Fibroblast of skin of left biceps (primary cell): ENCODE measurements around the gene DUSP12.
"Not testable (repeated sequence)": the region's sequence is repeated elsewhere in the genome, so short reads cannot be mapped to it uniquely, and the experiment has no call there.

Experiments
- DNase-seq, 2 experiments: peaks; one replicate each; pipeline ENCODE4 v3.0.0-alpha.2; 2013; ENCODE audit warnings: low read depth in 2 of 2

DUSP12 gene, protein sequence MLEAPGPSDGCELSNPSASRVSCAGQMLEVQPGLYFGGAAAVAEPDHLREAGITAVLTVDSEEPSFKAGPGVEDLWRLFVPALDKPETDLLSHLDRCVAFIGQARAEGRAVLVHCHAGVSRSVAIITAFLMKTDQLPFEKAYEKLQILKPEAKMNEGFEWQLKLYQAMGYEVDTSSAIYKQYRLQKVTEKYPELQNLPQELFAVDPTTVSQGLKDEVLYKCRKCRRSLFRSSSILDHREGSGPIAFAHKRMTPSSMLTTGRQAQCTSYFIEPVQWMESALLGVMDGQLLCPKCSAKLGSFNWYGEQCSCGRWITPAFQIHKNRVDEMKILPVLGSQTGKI

DNA sequence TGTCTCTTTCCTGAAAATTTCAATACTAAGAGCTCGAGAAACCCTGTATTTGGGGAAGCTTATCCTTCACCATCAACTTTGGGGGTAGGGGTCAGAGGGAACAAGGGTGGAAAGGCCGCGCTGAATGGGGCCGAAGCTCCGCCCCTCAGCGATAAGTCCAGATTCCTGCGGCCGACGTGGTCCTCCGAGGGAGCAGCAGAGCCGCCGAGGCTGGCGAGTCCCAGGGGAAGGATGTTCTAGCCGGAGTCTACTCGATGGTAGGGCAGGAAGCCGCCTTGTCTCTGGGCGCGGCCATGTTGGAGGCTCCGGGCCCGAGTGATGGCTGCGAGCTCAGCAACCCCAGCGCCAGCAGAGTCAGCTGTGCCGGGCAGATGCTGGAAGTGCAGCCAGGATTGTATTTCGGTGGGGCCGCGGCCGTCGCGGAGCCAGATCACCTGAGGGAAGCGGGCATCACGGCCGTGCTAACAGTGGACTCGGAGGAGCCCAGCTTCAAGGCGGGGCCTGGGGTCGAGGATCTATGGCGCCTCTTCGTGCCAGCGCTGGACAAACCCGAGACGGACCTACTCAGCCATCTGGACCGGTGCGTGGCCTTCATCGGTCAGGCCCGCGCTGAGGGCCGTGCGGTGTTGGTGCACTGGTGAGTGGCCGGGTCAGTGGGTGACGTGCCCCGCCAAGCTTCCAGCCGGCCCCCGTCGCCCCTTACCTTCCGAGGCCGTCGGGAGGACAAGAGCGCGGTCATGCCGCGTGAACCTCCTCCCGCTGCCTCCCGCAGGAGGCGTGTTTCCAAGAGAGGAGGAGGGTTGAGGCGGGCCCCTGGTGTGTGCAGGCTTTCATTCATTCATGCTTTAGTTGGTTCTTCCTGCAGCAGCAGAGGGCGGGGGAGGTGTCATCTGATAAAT lies at the start of gene DUSP12:
TSS of gene DUSP12 (plus strand) at position 278 of the 899 bp plus-strand sequence. CDS start at position 294, 16 bp downstream.
- peak; percentile 86 to 87 for DNase-seq

DNA sequence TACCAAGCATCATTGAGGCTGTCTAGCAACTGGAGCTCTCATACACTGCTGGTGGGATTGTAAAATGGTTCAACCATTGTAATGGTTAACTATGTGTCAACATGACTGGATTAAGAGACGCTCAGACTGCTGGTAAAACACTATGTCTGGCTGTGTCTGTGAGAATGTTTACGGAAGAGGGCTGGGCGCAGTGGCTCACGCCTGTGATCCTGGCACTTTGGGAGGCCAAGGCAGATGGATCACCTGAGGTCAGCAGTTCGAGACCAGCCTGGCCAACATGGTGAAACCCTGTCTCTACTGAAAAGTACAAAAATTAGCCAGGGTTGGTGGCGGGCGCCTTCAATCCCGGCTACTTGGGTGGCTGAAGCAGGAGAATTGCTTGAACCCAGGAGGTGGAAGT lies 47.3 kb upstream of the DUSP12 start:
- no peak for DNase-seq

DNA sequence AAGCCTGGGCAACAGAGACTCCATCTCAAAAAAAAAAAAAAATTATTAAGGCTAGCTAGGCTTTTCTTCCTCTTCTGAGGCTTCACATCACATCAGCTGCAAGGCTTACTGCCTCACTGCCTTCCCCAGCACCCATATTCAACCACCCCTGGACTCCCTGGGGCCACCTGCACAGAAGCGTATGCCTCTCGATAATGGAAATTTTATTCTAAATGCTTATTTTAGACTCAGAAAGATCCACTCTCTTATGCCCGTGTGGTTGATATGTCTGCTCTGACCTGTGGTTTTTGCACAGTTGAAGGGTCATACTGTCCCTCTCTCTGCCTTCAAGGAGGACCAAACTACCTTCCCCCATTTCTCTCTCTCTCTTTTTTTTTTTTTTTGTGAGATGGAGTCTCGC lies 44.0 kb upstream of the DUSP12 start:
- DNase-seq: no peak

DNA sequence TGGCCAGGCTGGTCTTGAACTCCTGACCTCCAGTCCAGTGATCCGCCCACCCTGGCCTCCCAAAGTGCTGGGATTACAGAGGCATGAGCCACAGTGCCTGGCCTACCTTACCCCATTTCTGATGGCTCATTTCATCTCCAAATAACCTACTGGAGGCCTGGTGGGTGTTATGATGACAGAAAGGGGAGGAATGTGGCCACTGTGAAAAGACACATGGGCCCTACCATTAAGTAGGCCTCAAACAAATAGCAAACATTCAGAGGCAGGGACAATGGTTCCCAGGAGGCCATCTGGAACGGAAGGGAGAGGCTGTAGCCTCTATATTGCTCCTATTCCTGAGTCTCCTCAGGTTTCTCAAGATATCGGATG lies 43.5 kb upstream of the DUSP12 start:
- peak in 1 of 2 experiments; percentile 33 for DNase-seq

DNA sequence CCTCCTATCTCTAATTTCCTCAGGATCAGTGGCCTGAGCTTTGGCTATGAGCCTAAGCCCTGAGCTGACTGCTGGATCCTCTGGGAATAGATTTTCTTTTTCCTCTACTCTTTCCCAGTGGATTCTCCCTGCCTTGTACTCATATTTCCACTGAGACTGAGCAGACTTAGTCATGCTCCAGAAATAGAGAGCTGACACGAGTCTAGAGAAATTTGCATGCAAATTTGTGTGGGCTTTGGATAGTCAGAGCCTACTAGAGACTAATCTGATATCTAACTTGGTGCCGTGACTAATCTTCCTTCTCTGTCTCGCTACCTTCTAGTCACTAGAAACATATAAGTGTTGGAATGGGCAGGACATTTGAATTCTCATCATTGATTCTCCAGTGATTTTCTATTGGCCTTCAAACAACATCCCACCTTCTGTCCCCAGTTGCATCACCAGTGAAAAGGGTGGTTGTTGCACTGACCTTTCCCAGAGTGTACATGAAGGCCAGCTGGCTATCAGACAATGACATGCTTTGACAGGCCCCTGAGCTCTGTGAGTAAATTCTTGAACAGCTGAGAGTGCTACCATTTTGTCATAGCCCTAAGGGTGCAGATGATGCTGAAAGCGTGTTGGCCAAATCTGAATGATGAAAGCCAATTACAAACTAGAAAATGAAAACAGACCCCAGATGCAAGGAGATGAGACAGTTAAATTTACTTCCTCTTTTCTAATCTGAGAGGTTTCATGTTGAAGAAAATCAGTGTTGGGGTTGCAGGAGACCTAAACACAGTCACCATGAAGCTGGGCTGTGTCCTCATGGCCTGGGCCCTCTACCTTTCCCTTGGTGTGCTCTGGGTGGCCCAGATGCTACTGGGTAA lies 42.9 kb upstream of the DUSP12 start, which contains the start of gene FCRLA:
TSS of gene FCRLA (plus strand) at position 748 of the 866 bp plus-strand sequence. CDS start at position 784, 36 bp downstream.
- peak; percentile 88 to 89 for DNase-seq

DNA sequence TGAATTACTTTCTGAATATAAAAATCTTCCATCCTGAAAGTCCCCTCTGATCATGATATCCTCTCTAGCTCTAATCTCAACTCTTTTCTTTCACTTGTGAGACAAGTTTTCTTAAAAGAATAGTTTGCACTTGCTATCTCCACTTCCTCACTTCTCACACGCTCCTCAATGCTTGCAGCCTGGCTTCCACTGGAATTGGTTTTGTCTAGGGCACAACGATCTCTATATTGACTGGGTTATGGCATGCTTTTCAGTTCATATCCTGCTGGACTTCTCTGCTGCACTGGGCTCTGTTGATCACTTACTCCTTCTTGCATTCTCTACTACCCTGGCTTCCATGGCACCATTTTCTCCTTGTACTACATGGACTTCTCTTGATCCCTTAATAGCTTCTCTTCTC lies 42.1 kb upstream of the DUSP12 start:
- DNase-seq: no peak

DNA sequence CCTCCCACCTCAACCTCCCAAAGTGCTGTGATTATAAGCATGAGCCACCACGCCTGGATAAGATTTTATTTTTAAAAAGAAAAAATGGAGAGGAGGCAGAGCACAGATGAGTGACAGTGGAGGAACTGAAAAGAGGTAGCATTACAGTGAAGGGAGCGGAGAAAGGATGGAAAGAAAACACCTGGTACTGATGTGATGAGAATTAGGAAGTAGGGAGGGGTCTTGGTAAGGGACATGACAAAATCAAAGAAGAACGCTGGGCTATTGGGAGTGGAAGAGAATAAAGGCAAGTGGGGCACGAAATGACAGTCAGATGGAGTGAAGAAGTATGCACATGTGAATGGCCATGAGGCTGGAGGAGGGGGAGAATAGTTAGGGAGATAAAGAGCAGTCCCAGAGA lies 40.2 kb upstream of the DUSP12 start:
- no peak for DNase-seq

DNA sequence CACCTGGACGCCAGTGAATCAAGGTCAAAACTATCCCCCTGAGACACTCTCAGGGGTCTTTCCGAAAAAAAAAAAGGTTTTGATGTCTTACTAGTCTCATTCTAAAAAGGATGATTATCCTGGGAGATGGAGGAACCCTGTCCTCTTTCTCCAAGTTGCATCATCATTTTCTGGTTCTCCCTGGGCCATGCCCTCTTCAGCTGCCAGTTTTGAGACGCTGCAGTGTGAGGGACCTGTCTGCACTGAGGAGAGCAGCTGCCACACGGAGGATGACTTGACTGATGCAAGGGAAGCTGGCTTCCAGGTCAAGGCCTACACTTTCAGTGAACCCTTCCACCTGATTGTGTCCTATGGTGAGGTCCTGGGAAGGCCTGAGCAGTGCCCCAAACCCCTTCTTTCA lies 39.0 kb upstream of the DUSP12 start:
- DNase-seq: no peak

DNA sequence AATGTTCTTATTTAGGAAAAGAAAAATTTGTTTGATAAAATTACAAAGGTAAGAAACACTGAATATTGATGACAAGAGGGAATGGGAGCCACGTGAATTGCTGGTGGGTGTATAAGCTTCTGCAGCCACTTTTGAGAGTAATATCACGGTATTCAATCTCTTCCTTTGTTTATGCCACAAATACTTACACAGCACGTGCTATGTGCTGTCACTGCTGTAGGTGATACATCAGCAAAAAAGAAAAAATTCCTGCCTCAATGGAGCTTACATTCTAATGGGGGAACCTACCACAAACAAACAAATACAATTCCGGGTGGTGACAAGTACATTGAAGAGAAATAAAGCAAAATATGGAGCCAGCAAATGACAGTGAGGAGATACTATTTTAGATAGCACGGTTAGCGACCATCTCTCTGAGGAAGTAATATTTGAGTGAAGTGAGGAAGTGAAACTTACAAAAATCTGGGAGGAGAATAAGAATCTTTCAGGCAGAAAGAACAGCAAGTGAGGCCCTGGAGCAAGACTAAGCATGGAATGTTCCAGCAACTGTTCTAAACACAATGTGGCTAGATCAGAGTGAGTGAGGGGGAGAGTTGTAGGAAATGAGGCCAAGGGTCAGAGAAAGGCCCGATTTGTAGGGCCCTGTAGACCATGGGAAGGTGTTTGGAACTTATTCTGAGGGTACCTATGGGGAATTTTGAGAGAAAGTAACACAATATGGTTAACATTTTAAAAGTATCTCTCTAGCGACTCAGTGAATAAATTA lies 30.8 kb upstream of the DUSP12 start:
- DNase-seq: no peak

DNA sequence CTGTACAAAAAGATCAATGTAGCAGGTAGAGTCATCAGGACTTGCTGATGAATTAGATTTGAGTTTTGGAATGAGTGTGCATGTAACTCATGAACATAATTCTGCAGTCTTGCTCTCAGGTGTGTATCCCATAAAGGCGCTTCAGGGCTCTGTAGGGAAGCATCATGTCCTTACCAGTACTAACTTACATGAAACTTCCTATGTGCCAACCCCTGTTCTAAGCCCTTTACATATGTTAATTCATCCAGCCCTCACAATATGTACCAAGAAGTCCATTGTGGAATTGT lies 30.3 kb upstream of the DUSP12 start:
- DNase-seq: no peak

DNA sequence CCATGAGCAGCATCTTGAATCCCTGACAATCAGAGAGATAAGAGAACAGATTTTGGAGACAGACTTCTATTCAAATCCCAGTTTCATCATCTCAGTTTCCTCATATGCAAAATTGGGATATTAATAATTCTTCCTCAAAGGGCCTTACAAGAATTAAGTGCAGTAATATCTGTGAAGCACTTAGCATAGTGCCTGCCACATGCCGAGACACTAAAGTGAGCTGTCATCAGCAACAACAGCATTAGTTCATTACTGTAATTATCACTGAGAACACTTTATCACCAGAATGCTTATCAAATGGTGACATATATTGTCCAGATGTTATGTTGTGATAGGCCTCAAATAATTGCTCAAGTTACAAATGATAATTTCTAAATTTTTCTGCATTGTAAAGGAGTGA lies 29.2 kb upstream of the DUSP12 start:
- no peak for DNase-seq

DNA sequence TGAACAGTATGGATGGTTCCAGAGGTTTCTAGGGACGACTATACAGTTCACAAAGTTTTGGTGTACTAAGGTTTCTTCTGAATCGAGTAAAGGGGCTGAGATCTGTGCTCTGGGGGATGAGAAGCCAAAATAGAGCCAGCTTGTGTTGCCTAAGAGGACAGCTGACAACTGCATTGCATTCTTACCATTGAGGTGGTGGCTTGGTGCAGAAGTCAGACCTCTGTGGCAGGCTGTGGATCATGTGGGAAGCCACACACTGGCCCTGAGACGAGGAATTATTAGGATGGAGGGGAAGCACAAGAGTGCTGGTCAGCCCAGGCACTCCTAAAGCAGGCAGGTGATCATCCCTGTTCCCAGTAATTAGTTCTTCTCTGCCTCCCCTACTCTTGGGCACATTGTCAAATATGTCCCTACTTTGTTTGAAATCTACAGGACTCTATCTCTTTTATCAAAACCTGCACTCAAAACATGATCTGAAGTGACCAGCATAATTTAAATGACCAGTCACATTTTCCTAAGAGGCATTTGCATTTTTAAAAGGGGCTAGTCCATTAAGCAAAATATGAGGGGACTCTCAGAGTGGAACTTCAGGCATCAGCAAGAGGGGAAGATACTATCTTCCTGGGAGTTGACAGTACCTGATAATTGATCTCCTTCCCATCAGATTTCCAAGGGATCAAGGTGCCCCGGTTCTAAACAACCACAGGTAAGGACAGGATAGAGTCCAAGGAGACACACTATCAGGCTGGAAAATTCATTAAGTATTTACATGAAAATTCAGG lies 28.4 kb upstream of the DUSP12 start, which contains the start of gene FCRLB:
TSS of gene FCRLB (plus strand) at position 589 of the 782 bp plus-strand sequence. CDS start 1,129 bp downstream, outside the sequence.
- no peak for DNase-seq

DNA sequence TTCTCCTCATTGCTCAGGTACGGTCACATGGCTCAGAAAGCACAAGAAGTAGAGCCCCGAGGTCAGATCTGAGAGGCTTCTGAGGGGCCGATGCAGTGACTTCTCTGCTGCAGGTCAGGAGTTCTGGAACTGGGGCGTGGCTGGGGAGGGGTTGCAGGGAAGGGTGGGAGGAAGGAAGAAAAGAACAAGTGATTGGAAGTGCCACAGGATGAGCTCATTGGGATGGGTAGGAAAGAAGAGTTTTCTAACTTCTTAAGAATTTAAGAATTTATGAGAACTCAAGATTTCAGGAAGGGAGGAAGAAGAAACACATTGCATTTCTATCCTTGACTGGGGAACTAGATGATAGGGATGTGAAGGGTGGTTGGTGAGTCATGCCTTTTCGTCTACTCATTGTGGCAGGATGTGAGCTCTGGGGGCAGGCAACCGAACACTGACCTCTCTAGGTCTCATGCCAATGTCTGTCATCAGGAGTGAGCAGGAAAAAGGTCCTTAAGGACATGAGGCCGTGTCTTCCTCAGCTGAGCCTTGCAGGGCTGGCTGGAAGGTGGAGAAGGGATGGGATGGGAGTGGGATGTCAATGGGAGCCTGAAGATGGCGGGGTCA lies 27.7 kb upstream of the DUSP12 start:
- DNase-seq: no peak

DNA sequence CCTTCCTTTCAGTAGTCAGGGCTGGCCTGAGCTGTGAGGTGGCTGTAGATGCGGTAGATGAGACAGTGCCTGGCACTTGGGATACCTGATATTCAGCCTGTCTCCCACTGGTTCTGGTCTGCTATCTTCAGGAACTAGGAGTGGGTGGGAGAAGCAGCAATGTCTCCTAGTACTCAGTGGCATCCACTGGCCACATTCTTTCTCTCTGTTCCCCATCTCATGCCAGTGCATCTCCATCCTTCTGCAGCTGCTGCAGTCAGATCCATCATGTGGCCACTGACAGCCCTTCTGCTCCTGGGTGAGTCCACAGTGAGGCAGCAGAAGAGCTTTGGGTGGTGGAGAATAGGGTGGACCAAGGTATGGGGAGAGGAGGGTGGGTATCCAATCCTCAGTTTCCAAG lies 27.2 kb upstream of the DUSP12 start:
- DNase-seq: no peak

DNA sequence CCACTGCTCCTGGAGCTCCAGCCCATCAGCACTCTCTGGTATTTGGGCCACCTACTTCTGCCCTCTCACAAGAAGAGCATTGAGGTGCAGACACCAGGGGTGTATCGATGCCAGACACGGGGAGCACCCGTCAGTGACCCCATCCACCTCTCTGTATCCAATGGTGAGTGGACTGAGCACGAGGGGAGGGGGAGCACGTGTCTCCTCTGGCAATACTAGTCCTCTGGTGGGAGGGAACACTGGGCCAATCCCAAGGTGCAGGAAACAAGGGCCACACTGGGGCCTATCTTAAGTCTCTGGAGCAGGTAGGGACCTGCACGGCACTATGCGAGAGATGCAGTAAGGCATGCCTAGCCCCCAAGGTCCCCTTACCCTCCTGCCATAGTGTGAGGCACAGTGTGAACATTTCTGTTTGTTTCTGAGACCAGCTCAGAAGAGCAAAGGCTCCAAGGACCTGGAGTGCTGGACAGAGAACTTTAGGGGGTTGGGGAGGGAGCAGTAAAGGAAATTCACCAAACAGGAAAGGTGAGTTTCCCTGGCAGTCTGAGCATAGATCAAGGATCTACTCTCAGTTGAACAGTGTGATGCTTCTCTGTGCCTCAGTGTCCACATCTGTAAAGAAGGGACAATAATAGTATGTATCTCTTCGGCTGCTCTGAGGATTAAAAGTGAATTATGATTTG lies 26.0 kb upstream of the DUSP12 start:
- no peak for DNase-seq

DNA sequence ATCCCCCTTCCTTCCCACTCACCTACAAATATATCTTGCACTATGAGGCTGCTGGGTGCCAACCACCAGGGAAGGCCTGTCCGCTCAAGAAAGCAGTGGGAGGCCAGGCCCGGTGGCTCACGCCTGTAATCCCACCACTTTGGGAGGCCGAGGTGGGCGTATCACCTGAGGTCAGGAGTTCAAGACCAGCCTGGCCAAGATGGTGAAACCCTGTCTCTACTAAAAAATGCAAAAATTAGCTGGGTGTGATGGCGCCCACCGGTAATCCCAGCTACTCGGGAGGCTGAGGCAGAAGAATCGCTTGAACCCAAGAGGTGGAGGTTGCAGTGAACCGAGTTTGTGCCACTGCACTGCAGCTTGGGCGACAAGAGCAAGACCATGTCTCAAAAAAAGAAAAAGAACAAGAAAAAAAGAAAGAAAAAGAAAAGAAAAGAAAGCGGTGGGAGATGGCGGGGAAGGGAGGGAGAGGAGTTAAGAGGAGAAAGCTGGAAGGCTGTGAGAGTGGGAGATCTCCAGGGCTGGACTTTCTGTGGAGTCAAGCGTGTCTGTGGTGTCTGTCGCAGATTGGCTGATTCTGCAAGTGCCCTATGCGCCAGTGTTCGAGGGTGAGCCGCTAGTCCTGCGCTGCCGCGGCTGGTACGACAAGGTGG lies 24.2 kb upstream of the DUSP12 start:
- not testable (repeated sequence) for DNase-seq

DNA sequence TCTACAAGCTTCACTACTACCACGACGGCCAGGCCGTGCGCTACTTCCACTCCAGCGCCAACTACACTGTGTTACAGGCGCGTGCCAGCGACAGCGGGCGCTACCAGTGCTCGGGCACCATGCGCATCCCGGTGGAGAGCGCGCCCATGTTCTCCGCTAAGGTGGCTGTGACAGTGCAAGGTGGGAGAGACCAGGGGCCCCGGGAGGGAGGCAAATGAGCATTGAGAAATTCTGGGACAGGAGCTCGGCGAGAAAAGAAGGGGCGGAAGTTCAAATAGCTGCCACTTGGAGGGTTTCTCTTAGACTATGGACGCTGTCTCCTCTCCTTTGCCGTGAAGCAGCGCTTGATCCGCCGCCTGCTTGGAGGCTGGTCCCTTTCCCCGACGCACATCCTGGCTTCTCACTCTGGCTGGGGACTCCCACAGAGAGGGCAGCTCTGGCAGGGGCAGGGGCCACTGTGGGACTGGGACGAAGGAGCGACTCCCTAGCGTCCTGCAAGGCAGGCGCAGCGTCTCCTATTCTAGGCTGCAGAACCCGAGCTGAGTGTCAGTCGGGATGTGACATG lies 23.6 kb upstream of the DUSP12 start:
- no peak for DNase-seq

DNA sequence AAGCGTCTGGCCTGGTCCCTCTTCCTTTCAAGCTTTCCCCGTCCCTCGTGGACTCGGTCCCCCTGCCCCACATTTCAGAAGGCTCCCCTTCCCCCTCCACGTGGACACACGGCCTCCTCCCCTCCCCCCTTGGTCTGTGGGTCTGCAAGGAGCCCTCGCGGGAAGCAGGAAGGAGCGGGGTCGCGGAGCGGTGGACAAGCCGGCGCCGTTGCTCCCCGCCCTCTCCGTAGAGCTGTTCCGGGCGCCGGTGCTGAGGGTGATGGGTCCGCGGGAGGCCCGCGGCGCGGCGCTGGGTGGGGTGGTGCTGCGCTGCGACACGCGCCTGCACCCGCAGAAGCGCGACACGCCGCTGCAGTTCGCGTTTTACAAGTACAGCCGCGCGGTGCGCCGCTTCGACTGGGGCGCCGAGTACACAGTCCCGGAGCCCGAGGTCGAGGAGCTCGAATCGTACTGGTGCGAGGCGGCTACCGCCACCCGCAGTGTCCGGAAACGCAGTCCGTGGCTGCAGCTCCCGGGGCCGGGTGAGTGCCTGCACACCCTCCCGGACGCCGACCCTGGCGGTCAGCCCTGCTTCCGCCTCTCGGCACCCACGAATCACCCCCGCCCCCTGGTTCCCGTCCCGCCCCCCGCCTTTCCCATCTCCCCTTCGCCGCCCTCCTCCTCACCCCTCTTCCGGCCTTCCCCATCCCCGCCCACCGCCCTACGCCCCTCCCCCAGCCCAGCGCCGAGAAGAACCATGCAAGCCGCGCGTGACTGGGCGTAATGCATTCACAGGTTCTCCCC lies 22.9 kb upstream of the DUSP12 start:
- peak in 1 of 2 experiments; percentile 60 for DNase-seq
